Neural cell (in vitro differentiated cells): ENCODE data around the gene ADGRB3. TPM values are rescaled to one million over a fixed set of nuclear protein-coding genes. Genes with fewer than 3 reads are reported as not detected.
A peak's percentile ranks its signal among the peaks of the same experiment; 100 is the strongest.
"Not testable (repeated sequence)": the region's sequence is repeated elsewhere in the genome, so short reads cannot be mapped to it uniquely, and the experiment has no call there.

Source experiments
- H2AFZ ChIP-seq: fragments of 200-600, 300-800 bp; sonication (generic), shearing (Covaris generic); 2 replicates; pipeline ENCODE4 v1.6.0; 2014; ENCODE audit warnings: low read depth, mild to moderate bottlenecking, antibody characterized with exemption, low read length, moderate library complexity
- H3F3A ChIP-seq: fragments of 200-600 bp; shearing (Covaris generic); 2 replicates; pipeline ENCODE4 v1.6.1; 2016; ENCODE audit warnings: mild to moderate bottlenecking, moderate library complexity, mixed read lengths, antibody characterized with exemption, low read length; ENCODE audit not compliant: insufficient read depth, poor library complexity, severe bottlenecking
- H3K27ac ChIP-seq: fragments of 200-600, 300-800 bp; sonication (generic), shearing (Covaris generic); 2 replicates; pipeline ENCODE4 v1.5.1; 2014; ENCODE audit warnings: mild to moderate bottlenecking, low read length, moderate library complexity
- H3K27me3 ChIP-seq: fragments of 300-800, 200-600 bp; sonication (generic), shearing (Covaris generic); 2 replicates; pipeline ENCODE4 v1.6.0; 2014; ENCODE audit warnings: mild to moderate bottlenecking, low read depth, low read length, moderate library complexity; ENCODE audit not compliant: insufficient read depth
- H3K36me3 ChIP-seq: fragments of 300-800, 200-600 bp; sonication (generic), shearing (Covaris generic); 2 replicates; pipeline ENCODE4 v1.5.1; 2014; ENCODE audit warnings: mild to moderate bottlenecking, antibody characterized with exemption, low read length, moderate library complexity; ENCODE audit not compliant: insufficient read depth
- H3K4me2 ChIP-seq: fragments of 300-800, 200-600 bp; sonication (generic), shearing (Covaris generic); 2 replicates; pipeline ENCODE4 v1.6.0; 2014; ENCODE audit warnings: mild to moderate bottlenecking, low read length
- H3K4me3 ChIP-seq: fragments of 300-800, 200-600 bp; sonication (generic), shearing (Covaris generic); 2 replicates; pipeline ENCODE4 v1.5.1; 2014; ENCODE audit warnings: mild to moderate bottlenecking, low read length, moderate library complexity
- H3K79me2 ChIP-seq: fragments of 200-600 bp; shearing (Covaris generic); replicated peaks from 2 replicates; pipeline ENCODE4 v1.6.0; 2014; ENCODE audit warnings: mild to moderate bottlenecking, low read length, moderate library complexity; ENCODE audit not compliant: insufficient read depth
- H3K9ac ChIP-seq: fragments of 300-800, 200-600 bp; sonication (generic), shearing (Covaris generic); 2 replicates; pipeline ENCODE4 v1.6.1; 2016; ENCODE audit warnings: mild to moderate bottlenecking, low read length, mixed read lengths
- H3K9me2 ChIP-seq: fragments of 200-600 bp; shearing (Covaris generic); 2 replicates; pipeline ENCODE4 v1.6.1; 2016; ENCODE audit warnings: mild to moderate bottlenecking, low read length, mixed read lengths; ENCODE audit not compliant: insufficient read depth
- H3K9me3 ChIP-seq: fragments of 200-600, 300-800 bp; sonication (generic), shearing (Covaris generic); 2 replicates; pipeline ENCODE4 v1.6.1; 2016; ENCODE audit warnings: mild to moderate bottlenecking, mixed run types, low read length, moderate library complexity, mixed read lengths
- H4K20me1 ChIP-seq: fragments of 200-600 bp; shearing (Covaris generic); 2 replicates; pipeline ENCODE4 v1.6.1; 2016; ENCODE audit warnings: mild to moderate bottlenecking, mixed run types; ENCODE audit not compliant: insufficient read depth
- MXI1 ChIP-seq: fragments of 450-650 bp; conservative IDR thresholded peaks from 2 replicates; pipeline ENCODE4 v1.6.1; 2014; ENCODE audit warnings: antibody characterized with exemption, mild to moderate bottlenecking; ENCODE audit not compliant: poor library complexity, severe bottlenecking
- RAD21 ChIP-seq: fragments of 450-650 bp; conservative IDR thresholded peaks from 2 replicates; pipeline ENCODE4 v1.6.1; 2014; ENCODE audit warnings: antibody characterized with exemption, mild to moderate bottlenecking, moderate library complexity
- SMC3 ChIP-seq: fragments of 450-650 bp; conservative IDR thresholded peaks from 2 replicates; pipeline ENCODE4 v1.6.1; 2014; ENCODE audit warnings: antibody characterized with exemption, mild to moderate bottlenecking, moderate library complexity; ENCODE audit not compliant: poor library complexity
- TAF1 ChIP-seq: IDR thresholded peaks from 2 replicates; pipeline ENCODE4 v1.6.1; 2012; ENCODE audit warnings: low read depth
- polyA plus RNA-seq: library from polyadenylated mRNA; depleted of rRNA; stranded (reverse); fragments of >200 nt; gene quantifications from 2 replicates; pipeline ENCODE4 v1.2.3, GENCODE V29; 2014
- TF ChIP-seq, protein P1 (sequence below): fragments of 450-650 bp; IDR thresholded peaks from 2 replicates; pipeline ENCODE4 v1.5.1; 2014; ENCODE audit warnings: antibody characterized with exemption, mild to moderate bottlenecking, moderate library complexity; ENCODE audit not compliant: poor library complexity, severe bottlenecking
- TF ChIP-seq, protein P2 (sequence below): IDR thresholded peaks from 2 replicates; pipeline ENCODE4 v1.6.1; 2012; ENCODE audit warnings: borderline replicate concordance

Gene ADGRB3
- polyA plus RNA-seq, 1 donor from 2014 or later, result 66.5 TPM

DNA sequence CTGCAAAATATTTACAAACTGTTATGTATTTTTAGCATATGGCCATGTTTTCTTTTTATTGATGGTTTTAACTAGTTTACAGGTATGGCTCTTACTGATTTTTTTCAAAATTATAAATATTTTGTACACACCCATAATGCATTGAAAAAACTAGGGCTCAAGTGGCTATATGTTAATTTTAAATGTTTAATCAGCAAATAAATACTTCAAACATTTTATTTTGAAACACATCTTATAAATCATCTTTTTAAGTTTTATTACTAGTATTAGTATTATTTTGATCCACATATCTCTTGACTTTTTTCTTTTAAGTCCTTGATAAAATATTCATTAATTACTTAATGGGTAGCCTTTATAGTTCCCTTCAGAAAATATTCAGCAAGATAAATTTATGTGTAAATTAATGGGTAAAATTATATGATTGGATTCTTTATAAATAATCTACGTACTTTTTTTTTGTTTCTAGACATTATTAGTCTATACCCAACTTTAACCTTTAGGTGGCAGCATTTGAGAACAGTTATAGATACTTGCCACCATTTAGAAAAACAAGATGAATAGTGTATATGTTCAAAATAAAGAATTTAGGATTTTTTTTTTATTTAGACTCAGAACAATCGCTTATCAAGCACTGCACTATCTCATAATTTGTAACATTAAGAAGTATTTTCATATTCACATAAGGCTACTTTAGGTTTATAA is 241.9 kb downstream of the ADGRB3 start:
- Histone ChIP-seq H3K9me2 (no peaks in the 10 kb centered on the region), H3K79me2 (no peaks in the 10 kb centered on the region), H3K27ac (no peak overlapping the region), H3K4me2 (no peak overlapping the region), H3F3A (no peaks in the 10 kb centered on the region), H4K20me1 (no peaks in the 10 kb centered on the region), H2AFZ (no peak overlapping the region), H3K36me3 (no peaks in the 10 kb centered on the region), H3K9ac (no peak overlapping the region), H3K4me3 (no peak overlapping the region), H3K27me3 (no peaks in the 10 kb centered on the region), H3K9me3 (no peaks in the 10 kb centered on the region)
- TF ChIP-seq MXI1 (no peak), RAD21 (peak; percentile 71), SMC3 (peak; percentile 70)
- TF ChIP-seq, protein P1, sequence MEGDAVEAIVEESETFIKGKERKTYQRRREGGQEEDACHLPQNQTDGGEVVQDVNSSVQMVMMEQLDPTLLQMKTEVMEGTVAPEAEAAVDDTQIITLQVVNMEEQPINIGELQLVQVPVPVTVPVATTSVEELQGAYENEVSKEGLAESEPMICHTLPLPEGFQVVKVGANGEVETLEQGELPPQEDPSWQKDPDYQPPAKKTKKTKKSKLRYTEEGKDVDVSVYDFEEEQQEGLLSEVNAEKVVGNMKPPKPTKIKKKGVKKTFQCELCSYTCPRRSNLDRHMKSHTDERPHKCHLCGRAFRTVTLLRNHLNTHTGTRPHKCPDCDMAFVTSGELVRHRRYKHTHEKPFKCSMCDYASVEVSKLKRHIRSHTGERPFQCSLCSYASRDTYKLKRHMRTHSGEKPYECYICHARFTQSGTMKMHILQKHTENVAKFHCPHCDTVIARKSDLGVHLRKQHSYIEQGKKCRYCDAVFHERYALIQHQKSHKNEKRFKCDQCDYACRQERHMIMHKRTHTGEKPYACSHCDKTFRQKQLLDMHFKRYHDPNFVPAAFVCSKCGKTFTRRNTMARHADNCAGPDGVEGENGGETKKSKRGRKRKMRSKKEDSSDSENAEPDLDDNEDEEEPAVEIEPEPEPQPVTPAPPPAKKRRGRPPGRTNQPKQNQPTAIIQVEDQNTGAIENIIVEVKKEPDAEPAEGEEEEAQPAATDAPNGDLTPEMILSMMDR, result peak; percentile 67

DNA sequence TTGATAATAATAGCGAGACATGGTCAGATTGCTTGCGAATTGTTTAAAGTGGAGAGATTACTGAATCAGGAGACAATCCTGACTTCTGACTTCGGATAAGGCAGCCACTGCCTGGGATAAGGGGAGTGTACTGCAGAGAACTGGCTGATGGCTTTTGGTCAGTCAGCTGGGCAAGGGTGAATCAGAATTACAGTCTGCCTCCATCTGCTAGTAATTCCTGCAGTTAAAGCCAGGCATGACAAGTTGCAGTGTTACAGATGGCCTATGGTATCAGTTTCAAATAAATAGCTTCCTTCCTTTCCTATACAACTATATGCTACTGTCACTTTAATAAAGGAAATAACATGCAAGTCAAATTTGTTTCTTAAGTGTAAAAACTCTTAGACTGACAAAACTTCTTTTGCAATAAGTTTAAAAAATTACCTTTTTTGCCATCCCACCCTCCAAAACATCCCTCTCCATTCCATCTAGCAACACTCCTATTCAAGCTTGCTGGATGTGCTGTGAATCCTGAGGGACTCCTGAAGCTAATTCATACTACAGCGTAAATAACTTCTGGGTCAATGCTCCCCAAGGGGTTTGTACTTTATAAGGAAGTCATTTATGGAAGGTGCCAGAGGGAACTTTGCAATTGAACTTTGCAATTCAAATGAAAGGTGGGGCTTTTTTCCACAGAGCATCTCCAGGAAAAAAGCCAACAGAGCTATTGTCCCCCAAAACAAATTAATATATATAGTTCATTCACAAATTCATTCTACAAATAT is 245.2 kb downstream of the ADGRB3 start:
- H4K20me1 ChIP-seq, result no peaks in the 10 kb centered on the region
- H3K4me3 ChIP-seq, result no peak overlapping the region
- TF ChIP-seq MXI1, result no peak
- TF ChIP-seq TAF1, result no peak
- TF ChIP-seq, protein P2, sequence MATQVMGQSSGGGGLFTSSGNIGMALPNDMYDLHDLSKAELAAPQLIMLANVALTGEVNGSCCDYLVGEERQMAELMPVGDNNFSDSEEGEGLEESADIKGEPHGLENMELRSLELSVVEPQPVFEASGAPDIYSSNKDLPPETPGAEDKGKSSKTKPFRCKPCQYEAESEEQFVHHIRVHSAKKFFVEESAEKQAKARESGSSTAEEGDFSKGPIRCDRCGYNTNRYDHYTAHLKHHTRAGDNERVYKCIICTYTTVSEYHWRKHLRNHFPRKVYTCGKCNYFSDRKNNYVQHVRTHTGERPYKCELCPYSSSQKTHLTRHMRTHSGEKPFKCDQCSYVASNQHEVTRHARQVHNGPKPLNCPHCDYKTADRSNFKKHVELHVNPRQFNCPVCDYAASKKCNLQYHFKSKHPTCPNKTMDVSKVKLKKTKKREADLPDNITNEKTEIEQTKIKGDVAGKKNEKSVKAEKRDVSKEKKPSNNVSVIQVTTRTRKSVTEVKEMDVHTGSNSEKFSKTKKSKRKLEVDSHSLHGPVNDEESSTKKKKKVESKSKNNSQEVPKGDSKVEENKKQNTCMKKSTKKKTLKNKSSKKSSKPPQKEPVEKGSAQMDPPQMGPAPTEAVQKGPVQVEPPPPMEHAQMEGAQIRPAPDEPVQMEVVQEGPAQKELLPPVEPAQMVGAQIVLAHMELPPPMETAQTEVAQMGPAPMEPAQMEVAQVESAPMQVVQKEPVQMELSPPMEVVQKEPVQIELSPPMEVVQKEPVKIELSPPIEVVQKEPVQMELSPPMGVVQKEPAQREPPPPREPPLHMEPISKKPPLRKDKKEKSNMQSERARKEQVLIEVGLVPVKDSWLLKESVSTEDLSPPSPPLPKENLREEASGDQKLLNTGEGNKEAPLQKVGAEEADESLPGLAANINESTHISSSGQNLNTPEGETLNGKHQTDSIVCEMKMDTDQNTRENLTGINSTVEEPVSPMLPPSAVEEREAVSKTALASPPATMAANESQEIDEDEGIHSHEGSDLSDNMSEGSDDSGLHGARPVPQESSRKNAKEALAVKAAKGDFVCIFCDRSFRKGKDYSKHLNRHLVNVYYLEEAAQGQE, result no peak
- TF ChIP-seq, protein P1, result no peak
- no peaks in the 10 kb centered on the region for H3K36me3 ChIP-seq
- no peak overlapping the region for H2AFZ ChIP-seq
- no peaks in the 10 kb centered on the region for H3K27me3 ChIP-seq
- H3F3A ChIP-seq, result no peaks in the 10 kb centered on the region
- H3K9me3 ChIP-seq, result no peaks in the 10 kb centered on the region
- no peaks in the 10 kb centered on the region for H3K79me2 ChIP-seq
- H3K27ac ChIP-seq, result no peak overlapping the region
- no peaks in the 10 kb centered on the region for H3K9me2 ChIP-seq
- H3K9ac ChIP-seq, result no peak overlapping the region
- no peak overlapping the region for H3K4me2 ChIP-seq

DNA sequence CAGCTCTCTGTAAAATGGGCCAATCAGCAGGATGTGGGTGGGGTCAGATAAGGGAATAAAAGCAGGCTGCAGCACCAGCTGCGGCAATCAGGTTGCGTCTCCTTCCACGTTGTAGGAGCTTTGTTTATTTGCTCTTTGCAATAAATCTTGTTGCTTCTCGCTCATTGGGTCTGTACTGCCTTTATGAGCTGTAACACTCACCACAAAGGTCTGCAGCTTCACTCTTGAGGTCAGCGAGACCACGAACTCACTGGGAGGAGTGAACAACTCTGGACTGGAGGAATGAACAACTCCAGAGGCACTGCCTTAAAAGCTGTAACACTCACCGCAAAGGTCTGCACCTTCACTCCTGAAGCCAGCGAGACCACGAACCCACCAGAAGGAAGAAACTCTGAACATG is 248.2 kb downstream of the ADGRB3 start:
- not testable (repeated sequence) for H3F3A ChIP-seq

More for the DNA sequence above, 248.2 kb downstream of the ADGRB3 start:
- not testable (repeated sequence) for H3K36me3 ChIP-seq, H3K79me2 ChIP-seq, H3K9me2 ChIP-seq, H3K4me3 ChIP-seq, H3K27me3 ChIP-seq, H2AFZ ChIP-seq, H3K4me2 ChIP-seq, H3K9ac ChIP-seq, H3K27ac ChIP-seq, H3K9me3 ChIP-seq, H4K20me1 ChIP-seq
